Mucosa of stomach (tissue), 1 donor: ENCODE results near the gene HERC4.

Experiments used
- H3K27me3 ChIP-seq: one replicate; pipeline ENCODE4 v1.7.0; 2013; ENCODE audit warnings: mild to moderate bottlenecking, low read length; ENCODE audit not compliant: control insufficient read depth, insufficient read depth
- H3K36me3 ChIP-seq: one replicate; pipeline ENCODE4 v1.7.0; 2013; ENCODE audit warnings: low read length; ENCODE audit not compliant: control insufficient read depth, insufficient read depth
- H3K4me1 ChIP-seq: one replicate; pipeline ENCODE4 v1.7.0; 2013; ENCODE audit warnings: mild to moderate bottlenecking, low read length; ENCODE audit not compliant: control insufficient read depth, insufficient read depth
- H3K4me3 ChIP-seq: one replicate; pipeline ENCODE4 v1.7.0; 2013; ENCODE audit warnings: low read length
- H3K9ac ChIP-seq: one replicate; pipeline ENCODE4 v1.7.0; 2013; ENCODE audit warnings: mild to moderate bottlenecking, low read length, moderate library complexity
- H3K9me3 ChIP-seq: one replicate; pipeline ENCODE4 v1.7.0; 2013; ENCODE audit warnings: mild to moderate bottlenecking, low read length, moderate library complexity; ENCODE audit not compliant: control insufficient read depth
- donor health status: Pancreatic carcinoma.

HERC4 gene

GRCh38 chr10:68074775-68075549 is at the start of gene HERC4:
Gene HERC4 (minus strand): TSS chr10:68075283. CDS start chr10:68073108, 2,175 bp downstream.
- H3K4me3 ChIP-seq = peak within 1 kb of the TSS; percentile 43
- H3K9me3 ChIP-seq = no peaks in the 10 kb centered on the region
- peaks cover 15% of the 10 kb centered on the region for H3K4me1 ChIP-seq
- H3K9ac ChIP-seq = peak within 1 kb of the TSS; percentile 98
- H3K27me3 ChIP-seq = no peaks in the 10 kb centered on the region
- no peaks in the 10 kb centered on the region for H3K36me3 ChIP-seq

- Histone ChIP-seq H3K4me1 (no peaks in the 10 kb centered on the region), H3K9me3 (no peaks in the 10 kb centered on the region), H3K36me3 (no peaks in the 10 kb centered on the region), H3K27me3 (no peaks in the 10 kb centered on the region), H3K9ac (no peak overlapping the region), H3K4me3 (no peak overlapping the region)
Measured at GRCh38 chr10:68124718-68125117, 49.6 kb upstream of the HERC4 start.

- Histone ChIP-seq H3K9ac (no peak overlapping the region), H3K4me1 (no peaks in the 10 kb centered on the region), H3K4me3 (no peak overlapping the region), H3K27me3 (no peaks in the 10 kb centered on the region), H3K9me3 (no peaks in the 10 kb centered on the region), H3K36me3 (no peaks in the 10 kb centered on the region)
Measured at GRCh38 chr10:68121852-68122251, 46.8 kb upstream of the HERC4 start.

GRCh38 chr10:68121020-68121743 is 46.1 kb upstream of the HERC4 start:
- Histone ChIP-seq H3K27me3 (no peaks in the 10 kb centered on the region), H3K4me1 (no peaks in the 10 kb centered on the region), H3K9ac (no peak overlapping the region), H3K36me3 (no peaks in the 10 kb centered on the region), H3K9me3 (no peaks in the 10 kb centered on the region), H3K4me3 (no peak overlapping the region)

GRCh38 chr10:68118657-68119056 is 43.6 kb upstream of the HERC4 start:
- Histone ChIP-seq H3K9ac (no peak overlapping the region), H3K4me3 (no peak overlapping the region)

GRCh38 chr10:68112837-68113236 is 37.8 kb upstream of the HERC4 start:
- Histone ChIP-seq H3K4me1 (peaks cover 2% of the 10 kb centered on the region), H3K36me3 (no peaks in the 10 kb centered on the region), H3K9me3 (no peaks in the 10 kb centered on the region), H3K27me3 (no peaks in the 10 kb centered on the region), H3K9ac (no peak overlapping the region), H3K4me3 (no peak overlapping the region)

More at GRCh38 chr10:68118657-68119056, 43.6 kb upstream of the HERC4 start:
- no peaks in the 10 kb centered on the region for H3K27me3 ChIP-seq
- no peaks in the 10 kb centered on the region for H3K36me3 ChIP-seq
- no peaks in the 10 kb centered on the region for H3K9me3 ChIP-seq
- no peaks in the 10 kb centered on the region for H3K4me1 ChIP-seq

- Histone ChIP-seq H3K9ac (no peak overlapping the region), H3K4me1 (peaks cover 4% of the 10 kb centered on the region), H3K36me3 (no peaks in the 10 kb centered on the region), H3K27me3 (no peaks in the 10 kb centered on the region), H3K9me3 (no peaks in the 10 kb centered on the region), H3K4me3 (no peak overlapping the region)
Measured at GRCh38 chr10:68111584-68111983, 36.5 kb upstream of the HERC4 start.

GRCh38 chr10:68110027-68110426 is 34.9 kb upstream of the HERC4 start:
- Histone ChIP-seq H3K27me3 (no peaks in the 10 kb centered on the region), H3K36me3 (no peaks in the 10 kb centered on the region), H3K9ac (no peak overlapping the region), H3K9me3 (no peaks in the 10 kb centered on the region), H3K4me3 (no peak overlapping the region), H3K4me1 (peaks cover 4% of the 10 kb centered on the region)

- no peak within 1 kb of the TSS for H3K9ac ChIP-seq
- no peaks in the 10 kb centered on the region for H3K9me3 ChIP-seq
- no peaks in the 10 kb centered on the region for H3K27me3 ChIP-seq
- no peak within 1 kb of the TSS for H3K4me3 ChIP-seq
- no peaks in the 10 kb centered on the region for H3K36me3 ChIP-seq
- peaks cover 4% of the 10 kb centered on the region for H3K4me1 ChIP-seq
Measured at GRCh38 chr10:68109331-68109730, 34.2 kb upstream of the HERC4 start, which contains the start of gene MYPN. Gene MYPN (plus strand): TSS chr10:68109488. CDS start chr10:68121439, 11,951 bp downstream.

GRCh38 chr10:68108653-68109052 is 33.6 kb upstream of the HERC4 start:
- no peaks in the 10 kb centered on the region for H3K27me3 ChIP-seq
- peaks cover 4% of the 10 kb centered on the region for H3K4me1 ChIP-seq
- no peaks in the 10 kb centered on the region for H3K9me3 ChIP-seq
- no peaks in the 10 kb centered on the region for H3K36me3 ChIP-seq
- no peak overlapping the region for H3K4me3 ChIP-seq
- no peak overlapping the region for H3K9ac ChIP-seq

GRCh38 chr10:68108051-68108450 is 33.0 kb upstream of the HERC4 start:
- no peak overlapping the region for H3K9ac ChIP-seq
- no peaks in the 10 kb centered on the region for H3K27me3 ChIP-seq

GRCh38 chr10:68107651-68108050 is 32.6 kb upstream of the HERC4 start:
- Histone ChIP-seq H3K27me3 (no peaks in the 10 kb centered on the region), H3K4me1 (peaks cover 4% of the 10 kb centered on the region), H3K4me3 (no peak overlapping the region), H3K9ac (no peak overlapping the region), H3K9me3 (no peaks in the 10 kb centered on the region), H3K36me3 (no peaks in the 10 kb centered on the region)

More at GRCh38 chr10:68108051-68108450, 33.0 kb upstream of the HERC4 start:
- Histone ChIP-seq H3K9me3 (no peaks in the 10 kb centered on the region), H3K4me1 (peaks cover 4% of the 10 kb centered on the region), H3K4me3 (no peak overlapping the region), H3K36me3 (no peaks in the 10 kb centered on the region)
